GM12878 (cell line): ENCODE measurements around the gene RAET1E.

Experiments
- POLR2A ChIP-seq: IDR thresholded peaks from 2 replicates; pipeline ENCODE4 v1.6.1; 2011; ENCODE audit warnings: low read depth, mild to moderate bottlenecking, low read length
- REST ChIP-seq: IDR thresholded peaks from 2 replicates; pipeline ENCODE4 v1.6.1; 2012; ENCODE audit warnings: mild to moderate bottlenecking, low read depth, low read length
- SREBF2 ChIP-seq: IDR thresholded peaks from 2 replicates; pipeline ENCODE4 v1.6.1; 2012; ENCODE audit warnings: mild to moderate bottlenecking, low read length
- TF ChIP-seq, protein P1 (sequence below): IDR thresholded peaks from 2 replicates; pipeline ENCODE4 v1.6.1; 2012; ENCODE audit warnings: low read length, inconsistent platforms

- TF ChIP-seq REST (no peak), SREBF2 (no peak), POLR2A (no peak)
- TF ChIP-seq, protein P1, sequence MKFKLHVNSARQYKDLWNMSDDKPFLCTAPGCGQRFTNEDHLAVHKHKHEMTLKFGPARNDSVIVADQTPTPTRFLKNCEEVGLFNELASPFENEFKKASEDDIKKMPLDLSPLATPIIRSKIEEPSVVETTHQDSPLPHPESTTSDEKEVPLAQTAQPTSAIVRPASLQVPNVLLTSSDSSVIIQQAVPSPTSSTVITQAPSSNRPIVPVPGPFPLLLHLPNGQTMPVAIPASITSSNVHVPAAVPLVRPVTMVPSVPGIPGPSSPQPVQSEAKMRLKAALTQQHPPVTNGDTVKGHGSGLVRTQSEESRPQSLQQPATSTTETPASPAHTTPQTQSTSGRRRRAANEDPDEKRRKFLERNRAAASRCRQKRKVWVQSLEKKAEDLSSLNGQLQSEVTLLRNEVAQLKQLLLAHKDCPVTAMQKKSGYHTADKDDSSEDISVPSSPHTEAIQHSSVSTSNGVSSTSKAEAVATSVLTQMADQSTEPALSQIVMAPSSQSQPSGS: no peak
Observed at GRCh38 chr6:149877659-149878058, 20.3 kb downstream of the RAET1E start.
